HL-60/S4 treated with phorbol 12-myristate 13-acetate at 8.2 ng/mL for 4 days and 3 days (cell line): ENCODE results near the gene ZNF292.
"Not testable (repeated sequence)": the region's sequence is repeated elsewhere in the genome, so short reads cannot be mapped to it uniquely, and the experiment has no call there.

Experiments
- in situ Hi-C: fragments of 300-500 bp; cut with MboI; formaldehyde crosslinking; loops from 2 replicates; pipeline ENCODE4 v1.15.0; 2022; ENCODE audit warnings: low sequenced_read_pairs

Gene ZNF292

GRCh38 chr6:87261534-87261933 is 106.2 kb downstream of the ZNF292 start:
- in situ Hi-C loops: no loop called here

GRCh38 chr6:87264481-87264880 is 109.1 kb downstream of the ZNF292 start:
- in situ Hi-C loops: no loop called here

- in situ Hi-C loops: no loop called here
Observed at GRCh38 chr6:87274660-87275274, 119.4 kb downstream of the ZNF292 start.

GRCh38 chr6:87276624-87277023 is 121.3 kb downstream of the ZNF292 start:
- in situ Hi-C loops: no loop called here

GRCh38 chr6:87277123-87277522 is 121.8 kb downstream of the ZNF292 start:
- in situ Hi-C loops: no loop called here

- in situ Hi-C loops: no loop called here
Observed at GRCh38 chr6:87279196-87279595, 123.8 kb downstream of the ZNF292 start.

GRCh38 chr6:87281426-87281825 is 126.1 kb downstream of the ZNF292 start:
- in situ Hi-C loops: no loop called here

- in situ Hi-C loops: no loop called here
Observed at GRCh38 chr6:87282743-87283142, 127.4 kb downstream of the ZNF292 start.

GRCh38 chr6:87283461-87283860 is 128.1 kb downstream of the ZNF292 start:
- in situ Hi-C loops: no loop called here

GRCh38 chr6:87287251-87287650 is 131.9 kb downstream of the ZNF292 start:
- in situ Hi-C loops: no loop called here

GRCh38 chr6:87289571-87289970 is 134.2 kb downstream of the ZNF292 start:
- in situ Hi-C loops: no loop called here

- in situ Hi-C loops: no loop called here
Observed at GRCh38 chr6:87291883-87292282, 136.5 kb downstream of the ZNF292 start.

GRCh38 chr6:87293526-87293925 is 138.2 kb downstream of the ZNF292 start:
- in situ Hi-C loops: no loop called here

- in situ Hi-C loops: no loop called here
Observed at GRCh38 chr6:87297119-87297518, 141.8 kb downstream of the ZNF292 start.

- in situ Hi-C loops: not testable (repeated sequence)
Observed at GRCh38 chr6:87301277-87301676, 145.9 kb downstream of the ZNF292 start.

GRCh38 chr6:87308970-87309369 is 153.6 kb downstream of the ZNF292 start:
- in situ Hi-C loops: no loop called here

GRCh38 chr6:87312860-87313259 is 157.5 kb downstream of the ZNF292 start:
- in situ Hi-C loops: no loop called here
